Lung (tissue), 12 donors: ENCODE measurements around the gene PARVB. TPM values are rescaled to one million over a fixed set of nuclear protein-coding genes. Genes with fewer than 3 reads are reported as not detected.

Experiments used
- ATAC-seq: fragments of 200-7000 bp; cut with Tn5 transposase; one replicate; pipeline ENCODE4 v1.9.1; 2020; ENCODE audit warnings: moderate number of reproducible peaks; ENCODE audit not compliant: insufficient read depth, low FRiP score
- DNase-seq, 3 donors: peaks; one replicate each; pipeline ENCODE4 v3.0.0-alpha.2; 2013 to 2017
- H3K27ac ChIP-seq, 2 donors: one replicate each; pipeline ENCODE4 v1.5.1; 2013; ENCODE audit warnings: mild to moderate bottlenecking in 2 of 2, moderate library complexity in 2 of 2, control low read depth in 1 of 2, inconsistent platforms in 1 of 2, low read depth in 1 of 2, low read length in 1 of 2
- H3K27me3 ChIP-seq, 3 donors: one replicate each; pipeline ENCODE4 v1.5.1; 2013; ENCODE audit warnings: low read length in 2 of 3; ENCODE audit not compliant: control insufficient read depth in 3 of 3, insufficient read depth in 3 of 3
- H3K36me3 ChIP-seq, 4 donors: one replicate each; pipeline ENCODE4 v1.5.1; 2013; ENCODE audit warnings: low read length in 4 of 4, mild to moderate bottlenecking in 1 of 4, moderate library complexity in 1 of 4; ENCODE audit not compliant: control insufficient read depth in 4 of 4, insufficient read depth in 4 of 4
- H3K4me1 ChIP-seq, 5 donors: one replicate each; pipeline ENCODE4 v1.5.1; 2013; ENCODE audit warnings: low read length in 5 of 5, mild to moderate bottlenecking in 2 of 5, moderate library complexity in 1 of 5; ENCODE audit not compliant: control insufficient read depth in 5 of 5, insufficient read depth in 5 of 5
- H3K4me3 ChIP-seq: one replicate; pipeline ENCODE4 v1.5.1; 2013; ENCODE audit warnings: mild to moderate bottlenecking, control low read depth, moderate library complexity
- H3K9ac ChIP-seq, 2 donors: one replicate each; pipeline ENCODE4 v1.5.1; 2013; ENCODE audit warnings: low read length in 2 of 2, control low read depth in 1 of 2; ENCODE audit not compliant: insufficient read depth in 1 of 2
- H3K9me3 ChIP-seq, 4 donors: one replicate each; pipeline ENCODE4 v1.5.1; 2013; ENCODE audit warnings: low read length in 3 of 4, mild to moderate bottlenecking in 1 of 4, moderate library complexity in 1 of 4; ENCODE audit not compliant: control insufficient read depth in 4 of 4, insufficient read depth in 3 of 4
- CTCF ChIP-seq: IDR thresholded peaks from 2 replicates; pipeline ENCODE4 v1.5.1; 2012; ENCODE audit warnings: mild to moderate bottlenecking; ENCODE audit errors: control extremely low read depth, extremely low read depth
- WGBS, 2 donors: extraction: QIAGEN DNeasy Blood & Tissue Kit; methylation state at CpG; one replicate each; pipeline ENCODE4 v1.1.7; 2013; 5-methylcytosine and 5-hydroxymethylcytosine counted together
- polyA plus RNA-seq, 2 donors: library from polyadenylated mRNA; stranded (reverse); fragments of 200-250 nt; gene quantifications; one replicate each; pipeline ENCODE4 v1.2.1, GENCODE V29; 2013
- total RNA-seq, 2 donors: library from RNA; depleted of rRNA in 1 of 2; stranded (reverse); fragments of >200 nt in 1 of 2; gene quantifications; one replicate each; pipeline ENCODE4 v1.2.1, GENCODE V29; 2014 to 2021
- donor health status: control.
- donor health status: control.
- donor health status: Bipolar disorder and iron deficiency.
- donor health status: healthy.
- donor health status: DM: yes; HTN: yes; CAD: no.

PARVB gene
- total and polyA plus RNA-seq, 4 donors = 16.9 to 64.2 (median 49.7) TPM

GRCh38 chr22:44200451-44200850 lies 176.3 kb downstream of the PARVB start:
- no peak overlapping the region for H3K4me3 ChIP-seq
- no peaks in the 10 kb centered on the region for H3K9me3 ChIP-seq
- 88 to 89% methylated on average over 6 of the region's 6 CpGs for WGBS, 2 donors
- H3K27me3 ChIP-seq = peaks cover 0 to 4% (median 3%) of the 10 kb centered on the region in 3 donors
- no peak for TF ChIP-seq CTCF
- peaks cover 0 to 5% (median 0%) of the 10 kb centered on the region in 4 donors for H3K36me3 ChIP-seq
- no peak overlapping the region for H3K27ac ChIP-seq
- H3K4me1 ChIP-seq = peaks cover 0 to 12% (median 0%) of the 10 kb centered on the region in 5 donors
- DNase-seq (no peak), ATAC-seq (no peak)
- H3K9ac ChIP-seq = no peak overlapping the region

DNA sequence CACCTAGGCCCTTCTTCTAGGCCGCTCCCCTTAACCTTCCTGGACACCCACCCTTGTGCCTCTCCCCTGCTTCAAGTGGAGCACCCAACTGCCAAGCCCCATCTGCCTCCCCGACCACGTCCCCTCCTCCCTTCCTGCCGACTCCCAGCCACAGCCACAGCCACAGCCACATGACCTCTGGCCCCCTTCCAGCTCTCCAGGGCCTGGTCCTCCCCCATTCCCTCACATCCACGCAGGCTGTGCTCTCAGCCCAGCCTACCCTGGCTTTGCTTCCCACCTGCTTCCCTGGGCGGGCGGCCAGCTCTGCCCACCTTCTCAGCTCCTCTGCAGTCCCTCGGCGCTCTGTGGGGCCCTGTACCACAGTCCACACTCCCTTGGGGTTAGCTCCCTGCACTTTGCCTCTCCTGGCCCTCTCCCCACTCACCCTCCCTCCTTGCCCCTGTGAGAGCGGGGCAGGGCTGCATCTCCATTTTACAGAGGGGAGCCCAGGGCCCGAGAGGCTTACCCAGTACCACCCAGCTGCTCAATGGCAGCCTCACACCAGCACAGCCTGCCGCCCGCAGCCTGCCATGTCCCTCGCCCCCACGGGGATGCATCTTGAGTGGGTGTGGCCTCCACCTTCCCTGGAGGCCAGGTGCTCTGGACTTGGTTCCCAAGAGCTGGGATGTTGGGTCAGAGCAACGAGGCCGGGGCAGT lies 176.9 kb downstream of the PARVB start:
- 69 to 74% methylated on average over 17 of the region's 17 CpGs for WGBS, 2 donors
- H3K36me3 ChIP-seq = peaks cover 0 to 5% (median 0%) of the 10 kb centered on the region in 4 donors
- no peaks in the 10 kb centered on the region for H3K9me3 ChIP-seq
- peaks cover 0 to 12% (median 0%) of the 10 kb centered on the region in 5 donors for H3K4me1 ChIP-seq
- no peak overlapping the region for H3K4me3 ChIP-seq
- ATAC-seq (no peak), DNase-seq (no peak)
- no peak overlapping the region for H3K27ac ChIP-seq
- TF ChIP-seq CTCF = no peak
- H3K9ac ChIP-seq = no peak overlapping the region
- peaks cover 0 to 4% (median 3%) of the 10 kb centered on the region in 3 donors for H3K27me3 ChIP-seq

DNA sequence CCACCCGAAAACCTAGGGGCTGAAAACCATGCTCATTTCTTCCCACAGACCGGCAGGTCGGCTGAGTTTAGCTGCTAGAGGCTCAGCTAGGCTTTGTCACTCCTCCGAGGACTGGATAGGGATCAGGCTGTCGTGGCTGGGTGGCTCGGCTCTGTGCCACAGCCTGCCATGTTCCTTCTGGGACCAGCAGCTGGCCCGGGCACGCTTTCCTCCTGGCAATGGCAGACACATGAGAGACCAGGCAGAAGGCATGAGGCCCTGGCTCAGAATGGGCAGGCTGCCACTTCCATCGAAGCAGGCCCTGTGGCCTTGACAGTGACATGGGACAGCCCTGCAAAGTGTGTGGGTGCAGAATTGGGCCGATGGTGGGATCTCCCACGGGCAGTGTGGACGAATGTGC lies 177.6 kb downstream of the PARVB start:
- Histone ChIP-seq H3K4me1 (peaks cover 0 to 12% (median 0%) of the 10 kb centered on the region in 5 donors), H3K9me3 (no peaks in the 10 kb centered on the region), H3K27me3 (peaks cover 0 to 3% (median 0%) of the 10 kb centered on the region in 3 donors), H3K4me3 (no peak overlapping the region), H3K9ac (no peak overlapping the region), H3K27ac (no peak overlapping the region), H3K36me3 (peaks cover 0 to 5% (median 0%) of the 10 kb centered on the region in 4 donors)
- ATAC-seq (no peak), DNase-seq (no peak)
- WGBS, 2 donors = 82 to 84% methylated on average over 12 of the region's 12 CpGs
- no peak for TF ChIP-seq CTCF
